ENCODE results near the gene MIDN.
A peak's percentile ranks its signal among the peaks of the same experiment; 100 is the strongest.

Gene MIDN

DNA sequence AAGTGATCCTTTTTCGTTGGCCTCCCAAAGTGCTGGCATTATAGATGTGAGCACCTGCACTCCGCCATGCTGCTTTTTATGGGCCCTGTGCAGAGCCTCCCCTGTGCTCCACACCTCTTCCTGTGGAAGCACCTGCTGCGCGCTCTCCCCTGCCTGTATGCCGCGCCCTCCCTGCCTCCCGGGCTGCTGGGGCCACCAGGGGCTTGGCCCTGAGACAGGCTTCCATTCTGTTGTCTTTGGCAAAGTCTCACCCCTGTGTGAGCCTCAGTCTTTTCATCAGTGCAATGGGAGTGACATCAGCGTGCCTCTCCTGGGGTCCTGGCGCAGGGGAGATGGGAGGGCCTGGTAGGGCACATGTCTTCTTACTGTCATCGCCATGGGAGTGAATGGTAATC is 28.2 kb downstream of the MIDN start:
- DNase-seq (ENCODE audit: low read depth) = no peak
- peak overlapping the region; percentile 72 for H3K4me3 ChIP-seq (ENCODE audit: low read length)
- TF ChIP-seq, protein P1, sequence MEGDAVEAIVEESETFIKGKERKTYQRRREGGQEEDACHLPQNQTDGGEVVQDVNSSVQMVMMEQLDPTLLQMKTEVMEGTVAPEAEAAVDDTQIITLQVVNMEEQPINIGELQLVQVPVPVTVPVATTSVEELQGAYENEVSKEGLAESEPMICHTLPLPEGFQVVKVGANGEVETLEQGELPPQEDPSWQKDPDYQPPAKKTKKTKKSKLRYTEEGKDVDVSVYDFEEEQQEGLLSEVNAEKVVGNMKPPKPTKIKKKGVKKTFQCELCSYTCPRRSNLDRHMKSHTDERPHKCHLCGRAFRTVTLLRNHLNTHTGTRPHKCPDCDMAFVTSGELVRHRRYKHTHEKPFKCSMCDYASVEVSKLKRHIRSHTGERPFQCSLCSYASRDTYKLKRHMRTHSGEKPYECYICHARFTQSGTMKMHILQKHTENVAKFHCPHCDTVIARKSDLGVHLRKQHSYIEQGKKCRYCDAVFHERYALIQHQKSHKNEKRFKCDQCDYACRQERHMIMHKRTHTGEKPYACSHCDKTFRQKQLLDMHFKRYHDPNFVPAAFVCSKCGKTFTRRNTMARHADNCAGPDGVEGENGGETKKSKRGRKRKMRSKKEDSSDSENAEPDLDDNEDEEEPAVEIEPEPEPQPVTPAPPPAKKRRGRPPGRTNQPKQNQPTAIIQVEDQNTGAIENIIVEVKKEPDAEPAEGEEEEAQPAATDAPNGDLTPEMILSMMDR (conservative IDR thresholded peaks at IDR 0.05; ENCODE audit: low read length) = no peak

- no peak for DNase-seq (ENCODE audit: low read depth)
- TF ChIP-seq, protein P1 (conservative IDR thresholded peaks at IDR 0.05; ENCODE audit: low read length) = no peak
- H3K4me3 ChIP-seq (ENCODE audit: low read length) = no peak overlapping the region; the same call in 1 of the 2 replicates
These were observed 28.7 kb downstream of the MIDN start for GRCh38 chr19:1277061-1277460.

GRCh38 chr19:1278074-1278473 is 29.7 kb downstream of the MIDN start:
- DNase-seq (ENCODE audit: low read depth) = no peak
- TF ChIP-seq, protein P1 (conservative IDR thresholded peaks at IDR 0.05; ENCODE audit: low read length) = no peak
- H3K4me3 ChIP-seq (ENCODE audit: low read length) = no peak overlapping the region

DNA sequence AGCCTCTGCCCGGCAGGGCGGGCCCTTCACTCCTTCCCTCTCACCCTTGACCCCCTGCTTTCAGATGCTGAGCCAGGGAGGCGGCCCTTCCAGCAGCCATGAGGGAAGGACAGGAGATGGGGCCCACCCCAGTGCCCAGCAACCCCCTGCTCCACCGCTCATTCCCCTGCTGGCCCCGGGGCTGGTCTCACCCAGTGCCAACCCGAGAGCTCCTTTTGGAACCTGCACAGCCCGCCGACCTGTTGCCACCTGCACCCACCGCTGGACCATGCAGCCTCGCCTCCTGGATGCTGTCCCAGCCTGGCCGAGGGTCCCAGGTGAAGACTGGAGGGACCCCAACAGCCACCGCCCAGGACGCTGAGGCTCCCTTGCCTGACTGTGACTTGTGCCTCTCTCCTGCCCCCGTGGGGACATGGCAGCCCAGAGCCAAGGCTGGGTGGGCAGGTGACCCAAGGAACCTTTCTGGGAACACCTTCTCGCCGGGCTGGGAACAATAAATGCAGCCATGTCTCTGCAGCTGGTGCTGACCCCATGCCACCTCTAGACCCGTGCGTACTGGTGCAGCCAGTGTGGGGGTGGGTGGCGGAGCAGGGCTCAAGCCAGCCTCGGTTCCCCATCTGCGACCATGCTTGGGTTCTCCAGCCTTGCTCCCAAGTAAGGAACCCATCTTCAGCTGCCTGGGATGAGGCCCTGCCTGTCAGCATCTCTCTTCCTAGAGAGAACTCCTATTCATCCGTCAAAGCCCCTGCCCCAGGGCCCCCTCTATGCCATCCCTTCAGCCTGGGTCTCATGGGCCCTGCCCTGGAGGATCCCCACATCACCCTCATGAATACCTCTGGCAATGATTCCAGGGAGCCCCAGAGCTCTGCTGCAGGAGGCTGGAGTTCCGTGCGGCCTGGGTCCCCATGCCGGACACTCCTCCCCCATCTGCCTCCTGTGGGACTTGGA is 30.6 kb downstream of the MIDN start:
- TF ChIP-seq, protein P1 (conservative IDR thresholded peaks at IDR 0.05; ENCODE audit: low read length) = no peak
- H3K4me3 ChIP-seq (ENCODE audit: low read length) = no peak overlapping the region
- DNase-seq (ENCODE audit: low read depth) = no peak

DNA sequence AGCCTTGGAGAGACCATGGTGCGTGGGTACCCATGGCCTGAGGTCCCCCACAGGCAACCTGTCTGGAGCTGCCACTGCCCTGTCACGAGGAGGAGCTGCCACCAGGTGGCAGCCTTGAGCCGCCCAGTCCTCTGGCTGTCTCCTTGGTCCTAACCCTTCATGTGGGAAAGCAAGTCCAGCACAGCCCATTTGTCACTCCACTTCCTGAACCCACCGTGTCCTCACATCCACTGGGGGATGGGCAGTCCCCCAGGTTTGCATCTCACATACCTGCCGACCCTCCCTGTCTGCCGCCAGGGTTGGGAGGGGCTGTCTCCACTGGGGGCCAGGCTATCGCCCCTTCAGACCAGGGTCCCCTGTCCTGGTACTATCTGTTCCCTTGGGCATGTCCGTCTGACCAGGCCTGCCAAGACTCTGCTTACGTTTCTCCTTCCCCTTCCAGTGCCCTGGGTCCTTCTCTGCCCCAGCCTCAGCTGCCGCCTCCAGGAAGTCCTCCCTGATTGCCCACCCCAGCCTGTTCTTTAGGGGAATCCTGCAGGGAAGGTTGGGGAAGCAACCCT is 31.5 kb downstream of the MIDN start:
- TF ChIP-seq, protein P1 (conservative IDR thresholded peaks at IDR 0.05; ENCODE audit: low read length) = peak; percentile 84
- H3K4me3 ChIP-seq (ENCODE audit: low read length) = no peak overlapping the region
- DNase-seq (ENCODE audit: low read depth) = peak; percentile 76

- TF ChIP-seq, protein P1 (conservative IDR thresholded peaks at IDR 0.05; ENCODE audit: low read length) = no peak
- no peak for DNase-seq (ENCODE audit: low read depth)
- no peak overlapping the region for H3K4me3 ChIP-seq (ENCODE audit: low read length)
These were observed 32.5 kb downstream of the MIDN start for GRCh38 chr19:1280636-1281568.

All from AG10803 (cell line).